ENCODE measurements around the gene KRT6C.

DNA sequence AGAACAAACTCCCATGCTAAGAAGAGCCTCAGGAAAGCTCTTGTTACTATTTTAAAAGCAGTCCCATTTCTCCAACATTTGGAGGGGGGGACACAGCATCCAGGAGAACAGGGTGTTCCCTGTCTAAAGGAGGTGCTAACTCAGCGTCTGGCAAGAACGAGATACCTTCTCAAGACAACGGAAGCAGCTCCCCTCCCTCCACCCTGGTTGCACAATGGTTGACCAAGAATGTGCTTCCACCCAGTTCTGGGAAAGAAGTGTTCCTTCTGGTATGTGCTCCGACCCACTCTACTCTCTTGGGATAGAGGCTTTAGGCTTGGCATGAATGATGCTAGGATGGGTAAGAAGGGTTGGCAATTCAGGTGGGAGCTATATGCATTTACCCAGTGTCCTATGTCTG is 20.9 kb upstream of the KRT6C start:
- TF ChIP-seq, protein P1, sequence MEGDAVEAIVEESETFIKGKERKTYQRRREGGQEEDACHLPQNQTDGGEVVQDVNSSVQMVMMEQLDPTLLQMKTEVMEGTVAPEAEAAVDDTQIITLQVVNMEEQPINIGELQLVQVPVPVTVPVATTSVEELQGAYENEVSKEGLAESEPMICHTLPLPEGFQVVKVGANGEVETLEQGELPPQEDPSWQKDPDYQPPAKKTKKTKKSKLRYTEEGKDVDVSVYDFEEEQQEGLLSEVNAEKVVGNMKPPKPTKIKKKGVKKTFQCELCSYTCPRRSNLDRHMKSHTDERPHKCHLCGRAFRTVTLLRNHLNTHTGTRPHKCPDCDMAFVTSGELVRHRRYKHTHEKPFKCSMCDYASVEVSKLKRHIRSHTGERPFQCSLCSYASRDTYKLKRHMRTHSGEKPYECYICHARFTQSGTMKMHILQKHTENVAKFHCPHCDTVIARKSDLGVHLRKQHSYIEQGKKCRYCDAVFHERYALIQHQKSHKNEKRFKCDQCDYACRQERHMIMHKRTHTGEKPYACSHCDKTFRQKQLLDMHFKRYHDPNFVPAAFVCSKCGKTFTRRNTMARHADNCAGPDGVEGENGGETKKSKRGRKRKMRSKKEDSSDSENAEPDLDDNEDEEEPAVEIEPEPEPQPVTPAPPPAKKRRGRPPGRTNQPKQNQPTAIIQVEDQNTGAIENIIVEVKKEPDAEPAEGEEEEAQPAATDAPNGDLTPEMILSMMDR (IDR thresholded peaks at IDR 0.05 in 4 of 5, conservative IDR thresholded peaks at IDR 0.05 in 1 of 5) = no peak
- no peak for TF ChIP-seq POLR2A (IDR thresholded peaks at IDR 0.05)

Measured in gastrocnemius medialis (tissue), 4 donors.